Head of caudate nucleus (tissue), 42 donors: ENCODE results near the gene TLE4.

Source experiments
- DNase-seq, 42 donors: peaks; one replicate each; pipeline versions ENCODE4 v3.0.0 to v3.0.0-alpha.2; 2020 to 2021; ENCODE audit warnings: mixed read lengths in 7 of 42
- intact Hi-C: fragments of 100-400 bp; cut with DNase I; formaldehyde crosslinking; loops from one replicate; pipeline ENCODE4 v1.15.0; 2022

The TLE4 gene

DNA sequence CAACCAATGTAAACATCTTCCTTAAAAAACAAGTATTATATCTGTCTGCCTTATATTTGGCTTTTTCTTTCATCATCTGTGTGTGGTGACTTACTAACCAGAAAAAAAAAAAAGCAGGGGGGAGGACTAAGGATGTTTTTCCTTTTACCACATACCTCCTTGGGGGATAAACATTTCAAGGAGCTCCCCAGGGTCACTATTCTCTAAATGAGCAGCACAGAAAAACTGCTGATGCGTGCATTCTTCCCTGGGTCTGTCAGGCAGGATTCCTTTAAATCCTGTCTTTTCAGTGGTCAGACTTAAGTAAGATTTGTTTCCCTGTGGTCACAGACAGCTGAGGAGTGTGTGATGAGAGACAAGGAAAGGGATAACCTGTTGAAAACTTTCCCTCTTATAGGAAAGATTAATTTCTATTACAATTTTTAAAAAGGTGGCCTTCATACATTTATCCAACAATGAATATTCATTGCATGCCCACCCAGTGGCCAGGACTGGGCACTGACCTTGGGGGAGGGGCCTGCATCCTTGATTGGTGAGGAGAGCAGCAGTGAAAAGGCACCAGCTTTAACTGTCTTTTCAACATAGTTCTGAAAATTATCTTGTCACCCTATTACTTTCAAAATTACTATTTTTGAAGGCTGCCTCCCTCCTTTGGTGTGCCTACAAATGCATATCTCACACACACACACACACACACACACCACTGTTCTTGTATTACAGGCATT, 123.1 kb downstream of the TLE4 start:
- DNase-seq: no peak
- intact Hi-C loops: no loop called here

- no peak for DNase-seq
Measured at GRCh38 chr9:79695531-79696175, 123.9 kb downstream of the TLE4 start.

DNA sequence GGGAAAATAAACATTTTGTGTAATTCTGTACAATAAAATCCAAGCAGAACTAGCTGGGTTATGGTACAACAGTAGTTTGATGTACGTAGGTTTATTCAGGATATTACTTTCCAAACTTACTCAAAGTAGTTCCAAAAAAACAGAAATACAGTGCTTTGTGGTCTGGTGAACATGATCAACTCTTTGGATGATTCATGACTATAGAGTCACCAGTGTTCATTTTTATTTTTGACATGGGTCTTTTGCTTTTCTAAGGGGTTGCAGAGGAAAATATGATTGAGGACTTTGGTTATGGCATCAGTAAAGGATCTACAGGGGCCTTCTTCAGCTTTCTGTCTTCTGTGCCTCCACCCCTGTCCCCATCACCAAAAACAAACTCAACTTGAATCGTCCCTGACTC, 127.2 kb downstream of the TLE4 start:
- intact Hi-C loops: no loop called here
- DNase-seq: no peak

More at GRCh38 chr9:79695531-79696175, 123.9 kb downstream of the TLE4 start:
- intact Hi-C loops: no loop called here

- DNase-seq: no peak
- intact Hi-C loops: no loop called here
Measured at GRCh38 chr9:79699479-79699878, 127.7 kb downstream of the TLE4 start.

- no peak for DNase-seq
- intact Hi-C loops: no loop called here
Measured at GRCh38 chr9:79700607-79701360, 129.0 kb downstream of the TLE4 start.

- DNase-seq: peak in 2 of 42 donors; percentile 30 to 38
- intact Hi-C loops: no loop called here
Measured at GRCh38 chr9:79701651-79702050, 129.9 kb downstream of the TLE4 start.

DNA sequence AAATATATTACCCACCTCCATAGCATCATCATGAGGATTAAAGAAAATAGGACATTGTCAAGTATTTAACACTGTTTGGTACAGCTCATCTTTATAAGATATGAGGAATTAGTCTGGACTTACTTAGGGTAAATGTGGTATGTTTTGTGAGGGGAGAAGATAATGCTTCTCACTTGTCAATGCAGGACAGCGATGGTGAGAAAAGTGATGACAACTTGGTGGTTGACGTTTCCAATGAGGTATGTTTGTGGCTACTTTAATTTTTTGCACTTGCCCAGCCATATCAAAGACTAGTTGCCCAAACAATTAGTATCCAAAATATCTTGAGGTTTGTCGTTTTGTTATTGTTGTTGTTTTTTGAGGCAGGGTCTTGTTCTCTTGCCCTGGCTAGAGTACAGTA, 133.9 kb downstream of the TLE4 start:
- intact Hi-C loops: no loop called here
- no peak for DNase-seq

DNA sequence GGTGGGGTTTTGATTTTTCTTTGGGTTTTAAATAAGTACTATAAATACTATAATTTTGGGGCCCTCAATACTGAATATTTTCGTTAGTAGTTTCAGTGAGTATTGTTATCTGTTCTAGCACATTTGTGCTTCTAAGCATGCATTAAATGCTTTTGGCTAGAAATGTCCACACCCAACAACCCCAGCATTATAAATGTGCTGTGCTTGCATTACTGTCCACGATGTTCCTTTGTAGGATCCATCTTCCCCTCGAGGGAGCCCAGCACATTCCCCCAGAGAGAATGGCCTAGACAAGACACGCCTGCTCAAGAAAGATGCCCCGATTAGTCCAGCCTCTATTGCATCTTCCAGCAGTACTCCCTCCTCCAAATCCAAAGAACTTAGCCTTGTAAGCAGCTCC, 134.7 kb downstream of the TLE4 start:
- intact Hi-C loops: no loop called here
- DNase-seq: no peak

DNA sequence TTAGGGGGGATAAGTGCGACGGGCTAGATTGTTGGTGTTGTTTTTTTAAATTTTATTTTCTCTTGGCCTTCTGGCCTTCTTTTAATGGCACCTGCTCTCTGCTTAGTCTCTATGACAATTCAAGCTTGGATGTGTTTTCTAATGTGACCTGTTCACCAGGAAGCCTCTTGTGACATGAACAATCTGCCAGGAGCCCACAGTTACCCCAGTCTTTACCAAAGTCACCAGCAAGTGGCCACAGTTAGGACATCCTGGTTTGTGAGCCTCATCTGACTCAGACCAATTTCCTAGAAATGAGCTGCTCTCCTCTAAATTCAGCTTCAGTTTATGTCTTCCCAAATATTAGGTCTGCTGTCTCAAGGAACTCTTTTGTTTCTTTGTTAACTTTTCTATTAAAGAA, 135.8 kb downstream of the TLE4 start:
- no peak for DNase-seq
- intact Hi-C loops: no loop called here

DNA sequence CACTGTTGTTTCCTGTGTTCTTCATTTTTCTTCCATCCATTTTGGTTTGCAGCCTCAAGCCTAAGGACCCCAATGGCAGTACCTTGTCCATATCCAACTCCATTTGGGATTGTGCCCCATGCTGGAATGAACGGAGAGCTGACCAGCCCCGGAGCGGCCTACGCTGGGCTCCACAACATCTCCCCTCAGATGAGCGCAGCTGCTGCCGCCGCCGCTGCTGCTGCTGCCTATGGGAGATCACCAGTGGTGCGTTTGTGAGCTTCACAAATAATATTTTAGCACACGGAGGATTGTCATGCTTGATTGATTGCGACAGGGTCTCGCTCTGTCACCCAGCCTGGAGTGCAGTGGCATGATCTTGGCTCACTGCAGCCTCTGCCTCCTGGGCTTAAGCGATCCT, 136.8 kb downstream of the TLE4 start:
- intact Hi-C loops: no loop called here
- no peak for DNase-seq

DNA sequence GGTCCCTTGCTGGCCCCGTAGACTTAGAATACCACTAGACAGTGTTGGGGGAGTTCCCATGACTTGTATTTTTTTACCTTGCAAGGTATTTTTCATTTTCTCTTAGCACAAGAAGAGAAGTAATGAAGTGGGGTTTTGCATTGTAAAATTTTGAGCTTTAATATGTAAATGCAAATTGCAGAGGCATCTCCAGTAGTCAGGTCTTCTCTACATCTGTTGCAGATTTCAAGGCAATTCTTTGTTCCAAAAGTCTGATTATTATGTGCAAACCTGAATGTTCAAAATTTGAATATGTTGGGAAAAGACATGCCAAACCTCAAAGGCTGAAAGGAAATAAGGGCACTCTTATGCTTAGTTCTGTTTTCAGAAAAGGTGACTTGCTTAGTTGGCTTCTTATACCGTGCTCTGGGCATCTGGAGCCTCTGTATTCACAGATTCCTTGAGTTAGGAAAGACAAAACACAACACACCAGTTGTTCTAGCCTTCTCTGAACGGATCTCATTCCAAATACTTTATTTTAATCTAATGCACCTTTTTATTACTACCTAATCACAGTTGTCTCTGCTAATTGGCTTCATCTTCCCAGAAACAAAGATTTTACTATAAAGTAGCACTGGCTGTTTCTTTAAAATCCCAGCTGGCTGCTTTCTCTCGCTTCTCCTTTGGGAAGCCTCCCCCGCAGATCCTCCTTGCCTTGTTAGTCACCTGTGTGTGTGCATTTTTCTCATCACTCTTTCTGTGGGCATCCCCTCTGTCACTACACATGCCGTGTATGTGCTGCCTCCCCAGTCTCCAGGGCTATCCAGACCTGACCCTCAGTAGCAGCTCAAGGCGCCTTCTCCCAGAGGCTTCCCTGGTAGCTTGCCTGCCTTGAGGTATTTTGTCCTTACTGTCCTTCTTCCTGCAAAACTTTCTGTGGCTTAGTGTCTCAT, 138.2 kb downstream of the TLE4 start:
- intact Hi-C loops: no loop called here
- DNase-seq: peak in 40 of 42 donors; percentile 22 to 90 (median 60)

- intact Hi-C loops: no loop called here
- no peak for DNase-seq
Measured at GRCh38 chr9:79711874-79712273, 140.1 kb downstream of the TLE4 start.

DNA sequence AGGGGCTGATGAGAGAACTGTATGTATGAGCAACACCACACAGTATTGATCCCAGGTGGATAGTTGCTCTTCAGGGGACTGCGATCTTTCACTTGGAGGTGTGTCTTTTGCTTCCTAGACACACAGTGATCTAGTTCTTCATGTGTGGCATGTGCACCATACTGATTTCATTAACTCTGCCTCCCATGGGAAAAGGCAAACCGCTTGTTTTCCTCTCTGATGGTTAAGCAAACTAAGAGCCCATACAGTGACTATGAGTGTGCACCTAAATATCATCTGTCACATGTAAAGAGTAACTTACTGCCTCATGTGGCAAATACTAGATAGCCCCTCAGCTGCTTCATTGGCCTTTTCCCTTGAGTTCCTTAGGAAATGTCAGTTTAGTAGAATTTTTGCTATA, 147.3 kb downstream of the TLE4 start:
- DNase-seq: no peak
- intact Hi-C loops: no loop called here

- no peak for DNase-seq
- intact Hi-C loops: no loop called here
Measured at GRCh38 chr9:79719989-79720388, 148.2 kb downstream of the TLE4 start.

DNA sequence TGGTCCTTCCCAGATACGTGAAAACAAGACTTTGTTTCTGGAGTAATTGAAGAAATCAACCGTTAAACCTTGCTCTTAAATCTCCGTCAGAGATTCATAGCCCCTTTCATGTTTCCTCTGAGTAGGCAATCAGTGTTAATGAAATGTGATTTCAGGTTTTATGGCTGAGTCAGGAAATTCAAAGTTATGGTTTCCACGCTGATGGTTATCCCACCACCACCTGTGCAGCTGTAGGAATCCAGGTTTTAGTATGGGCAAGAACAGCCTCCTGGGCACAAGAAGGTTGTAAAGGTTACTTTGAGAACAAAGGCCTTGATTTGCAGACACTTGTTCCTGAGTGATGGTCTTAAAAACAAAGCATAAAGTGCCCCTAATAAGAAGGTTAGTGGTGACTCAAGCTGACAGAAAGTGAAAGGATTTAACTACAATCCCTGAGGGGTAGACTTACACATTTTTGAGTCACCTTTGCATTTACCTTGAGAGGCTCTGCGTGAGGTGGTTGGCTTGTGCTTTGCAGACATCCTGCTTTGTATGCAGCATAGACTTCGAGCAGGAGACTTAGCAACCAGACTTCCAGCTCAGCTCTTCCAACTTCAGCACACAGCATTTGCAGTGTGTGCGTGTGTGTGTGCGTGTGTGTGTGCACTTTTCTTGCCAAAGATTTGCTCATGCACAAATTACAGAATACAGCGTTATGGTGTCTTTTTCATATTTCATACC, 159.6 kb downstream of the TLE4 start:
- peak in 19 of 42 donors; percentile 9 to 71 (median 27) for DNase-seq

DNA sequence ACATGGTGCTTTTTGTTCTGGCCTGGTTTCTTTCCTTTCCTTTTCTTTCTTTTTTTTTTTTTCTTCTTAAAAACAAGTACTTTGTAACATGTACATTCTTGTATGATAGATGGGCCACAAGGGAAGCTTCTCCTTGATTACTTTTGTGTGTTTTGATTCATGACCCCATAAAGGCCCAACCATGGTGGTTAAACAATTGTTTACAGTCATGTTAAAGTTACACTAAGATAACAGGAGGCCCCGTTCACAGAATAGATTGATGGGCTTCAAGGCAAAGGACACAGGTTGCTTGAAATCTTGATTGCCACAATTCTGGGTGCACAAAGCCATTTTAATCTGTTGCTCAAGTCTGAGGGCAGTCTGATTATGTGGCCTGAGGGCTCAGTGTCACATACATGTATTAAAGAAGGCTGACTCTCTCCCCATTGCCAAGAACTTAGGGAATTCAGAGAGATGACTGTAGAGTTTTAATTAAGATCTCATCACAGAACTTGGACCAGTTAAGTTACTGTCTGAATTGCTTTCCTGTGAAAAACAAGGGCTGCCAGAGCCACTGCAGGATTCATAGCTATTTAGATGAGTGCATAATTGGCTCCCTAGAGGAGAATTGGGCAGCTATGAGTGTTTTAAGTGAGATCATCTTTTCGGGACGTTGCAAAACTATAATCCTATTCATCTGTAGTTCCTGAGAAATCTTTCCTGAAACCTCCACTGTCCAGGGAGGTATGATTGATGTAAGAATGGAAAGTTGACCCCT, 163.4 kb downstream of the TLE4 start:
- no peak for DNase-seq
- intact Hi-C loops: no loop called here

More for the DNA sequence above, 159.6 kb downstream of the TLE4 start:
- intact Hi-C loops: no loop called here

DNA sequence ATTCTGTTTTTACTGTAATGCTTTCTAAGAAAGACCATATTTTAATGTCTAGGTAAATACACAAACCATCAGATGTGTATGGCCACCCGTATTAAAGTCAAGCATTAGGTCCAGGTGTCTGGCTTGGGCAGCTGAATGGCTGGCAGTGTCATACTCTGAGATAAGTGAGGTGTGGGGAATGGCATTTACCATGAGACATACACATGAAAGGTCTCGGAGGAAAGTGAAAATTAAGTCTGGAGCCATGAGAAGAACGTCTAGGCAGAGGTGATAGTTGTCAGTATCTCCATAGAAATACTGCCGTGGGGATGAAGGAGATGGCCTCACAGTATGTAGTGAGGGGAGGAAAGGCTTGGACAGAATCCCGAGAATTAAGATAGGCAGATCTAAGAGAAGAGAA, 164.3 kb downstream of the TLE4 start:
- intact Hi-C loops: no loop called here
- no peak for DNase-seq

DNA sequence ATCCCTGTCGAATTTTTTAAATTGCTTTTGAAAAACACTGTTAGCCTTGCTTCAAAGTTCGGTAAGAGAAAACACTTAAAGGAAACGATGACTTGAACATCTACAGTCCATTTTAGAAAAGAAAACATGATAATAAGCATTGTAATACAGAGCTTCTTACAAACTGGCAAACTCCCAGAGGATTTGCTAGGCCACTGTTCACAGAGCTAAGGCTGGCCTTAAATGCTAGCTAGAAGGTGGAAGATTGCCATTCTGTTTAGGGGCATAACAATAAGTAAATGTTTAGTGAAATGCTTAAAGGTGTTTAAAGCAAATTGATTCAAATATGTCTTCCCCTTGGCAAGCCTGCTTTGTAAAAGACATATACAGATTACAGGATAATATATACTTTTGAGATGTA, 169.6 kb downstream of the TLE4 start:
- DNase-seq: no peak
- intact Hi-C loops: no loop called here
